SK-N-SH treated with all-trans-retinoic acid at 6 μM for 48 hours (cell line): ENCODE measurements around the gene ZC2HC1B.

Experiments used
- ATAC-seq: fragments of 200-7000 bp; cut with Tn5 transposase; 3 replicates; pipeline ENCODE4 v1.9.1; 2020; ENCODE audit warnings: mild to moderate bottlenecking, moderate library complexity
- ARNTL ChIP-seq: fragments of 450-650 bp; formaldehyde crosslinking; IDR thresholded peaks from 2 replicates; pipeline ENCODE4 v1.5.0; 2020; ENCODE audit warnings: low read depth, mild to moderate bottlenecking, moderate library complexity, borderline replicate concordance
- BACH2 ChIP-seq: fragments of 250-450 bp; sonication (Bioruptor Pico); IDR thresholded peaks from 2 replicates; pipeline ENCODE4 v1.9.0; 2021; ENCODE audit warnings: mild to moderate bottlenecking, borderline replicate concordance
- CSDC2 ChIP-seq: fragments of 250-450 bp; sonication (Bioruptor Pico); IDR thresholded peaks from 2 replicates; pipeline ENCODE4 v1.5.0; 2020; ENCODE audit warnings: mild to moderate bottlenecking, moderate library complexity
- ESRRG ChIP-seq: fragments of 250-450 bp; sonication (Bioruptor Pico); IDR thresholded peaks from 2 replicates; pipeline ENCODE4 v1.6.1; 2021; ENCODE audit warnings: mild to moderate bottlenecking
- GLIS3 ChIP-seq: fragments of 250-450 bp; sonication (Bioruptor Pico); IDR thresholded peaks from 2 replicates; pipeline ENCODE4 v1.5.0; 2020; ENCODE audit warnings: mild to moderate bottlenecking, moderate library complexity
- ISL1 ChIP-seq: fragments of 250-450 bp; sonication (Bioruptor Pico); IDR thresholded peaks from 2 replicates; pipeline ENCODE4 v2.1.2; 2022; ENCODE audit warnings: mild to moderate bottlenecking, moderate library complexity
- OSR1 ChIP-seq: fragments of 250-450 bp; sonication (Bioruptor Pico); IDR thresholded peaks from 2 replicates; pipeline ENCODE4 v1.8.0; 2022; ENCODE audit warnings: moderate library complexity, mild to moderate bottlenecking, inconsistent platforms
- PPARA ChIP-seq: fragments of 250-450 bp; sonication (Bioruptor Pico); IDR thresholded peaks from 2 replicates; pipeline ENCODE4 v1.5.0; 2020; ENCODE audit warnings: mild to moderate bottlenecking, borderline replicate concordance
- RARB ChIP-seq: fragments of 250-450 bp; sonication (Bioruptor Pico); IDR thresholded peaks from 2 replicates; pipeline ENCODE4 v1.8.0; 2021; ENCODE audit warnings: mild to moderate bottlenecking, moderate library complexity
- SNAI2 ChIP-seq: fragments of 250-450 bp; sonication (Bioruptor Pico); IDR thresholded peaks from 2 replicates; pipeline ENCODE4 v1.5.0; 2020; ENCODE audit warnings: mild to moderate bottlenecking, moderate library complexity
- TCF4 ChIP-seq: fragments of 250-450 bp; sonication (Bioruptor Pico); IDR thresholded peaks from 2 replicates; pipeline ENCODE4 v1.8.0; 2021; ENCODE audit warnings: mild to moderate bottlenecking, moderate library complexity, borderline replicate concordance
- TOX ChIP-seq: fragments of 250-450 bp; sonication (Bioruptor Pico); IDR thresholded peaks from 2 replicates; pipeline ENCODE4 v1.8.0; 2021; ENCODE audit warnings: mild to moderate bottlenecking, moderate library complexity, borderline replicate concordance
- ZC3H10 ChIP-seq: fragments of 250-450 bp; sonication (Bioruptor Pico); IDR thresholded peaks from 2 replicates; pipeline ENCODE4 v1.5.1; 2021; ENCODE audit warnings: mild to moderate bottlenecking, moderate library complexity
- ZFP3 ChIP-seq: fragments of 250-450 bp; sonication (Bioruptor Pico); IDR thresholded peaks from 2 replicates; pipeline ENCODE4 v1.5.0; 2020; ENCODE audit warnings: mild to moderate bottlenecking, moderate library complexity
- ZFP30 ChIP-seq: fragments of 450-650 bp; formaldehyde crosslinking; IDR thresholded peaks from 2 replicates; pipeline ENCODE4 v1.5.0; 2022; ENCODE audit warnings: mild to moderate bottlenecking, moderate library complexity
- ZNF565 ChIP-seq: fragments of 450-650 bp; formaldehyde crosslinking; conservative IDR thresholded peaks from 2 replicates; pipeline ENCODE4 v1.5.0; 2020; ENCODE audit warnings: low read depth, mild to moderate bottlenecking, moderate library complexity
- ZNF70 ChIP-seq: fragments of 450-650 bp; formaldehyde crosslinking; IDR thresholded peaks from 2 replicates; pipeline ENCODE4 v1.5.0; 2020; ENCODE audit warnings: mild to moderate bottlenecking, moderate library complexity
- ZNF8 ChIP-seq: fragments of 450-650 bp; formaldehyde crosslinking; IDR thresholded peaks from 2 replicates; pipeline ENCODE4 v1.5.0; 2020; ENCODE audit warnings: mild to moderate bottlenecking, moderate library complexity
- TF ChIP-seq, protein P1 (sequence below): fragments of 250-450 bp; sonication (Bioruptor Pico); IDR thresholded peaks from 2 replicates; pipeline ENCODE4 v1.8.0; 2020; ENCODE audit warnings: mild to moderate bottlenecking, moderate library complexity, borderline replicate concordance
- TF ChIP-seq, protein P2 (sequence below): fragments of 250-450 bp; sonication (Bioruptor Pico); IDR thresholded peaks from 2 replicates; pipeline ENCODE4 v1.8.0; 2021; ENCODE audit warnings: low read depth, mild to moderate bottlenecking, moderate library complexity, borderline replicate concordance
- TF ChIP-seq, protein P3 (sequence below): fragments of 250-450 bp; sonication (Bioruptor Pico); IDR thresholded peaks from 2 replicates; pipeline ENCODE4 v1.5.1; 2021; ENCODE audit warnings: mild to moderate bottlenecking, moderate library complexity
- TF ChIP-seq, protein P4 (sequence below): fragments of 250-450 bp; sonication (Bioruptor Pico); IDR thresholded peaks from 2 replicates; pipeline ENCODE4 v1.5.0; 2020; ENCODE audit warnings: mild to moderate bottlenecking, moderate library complexity

ZC2HC1B gene

DNA sequence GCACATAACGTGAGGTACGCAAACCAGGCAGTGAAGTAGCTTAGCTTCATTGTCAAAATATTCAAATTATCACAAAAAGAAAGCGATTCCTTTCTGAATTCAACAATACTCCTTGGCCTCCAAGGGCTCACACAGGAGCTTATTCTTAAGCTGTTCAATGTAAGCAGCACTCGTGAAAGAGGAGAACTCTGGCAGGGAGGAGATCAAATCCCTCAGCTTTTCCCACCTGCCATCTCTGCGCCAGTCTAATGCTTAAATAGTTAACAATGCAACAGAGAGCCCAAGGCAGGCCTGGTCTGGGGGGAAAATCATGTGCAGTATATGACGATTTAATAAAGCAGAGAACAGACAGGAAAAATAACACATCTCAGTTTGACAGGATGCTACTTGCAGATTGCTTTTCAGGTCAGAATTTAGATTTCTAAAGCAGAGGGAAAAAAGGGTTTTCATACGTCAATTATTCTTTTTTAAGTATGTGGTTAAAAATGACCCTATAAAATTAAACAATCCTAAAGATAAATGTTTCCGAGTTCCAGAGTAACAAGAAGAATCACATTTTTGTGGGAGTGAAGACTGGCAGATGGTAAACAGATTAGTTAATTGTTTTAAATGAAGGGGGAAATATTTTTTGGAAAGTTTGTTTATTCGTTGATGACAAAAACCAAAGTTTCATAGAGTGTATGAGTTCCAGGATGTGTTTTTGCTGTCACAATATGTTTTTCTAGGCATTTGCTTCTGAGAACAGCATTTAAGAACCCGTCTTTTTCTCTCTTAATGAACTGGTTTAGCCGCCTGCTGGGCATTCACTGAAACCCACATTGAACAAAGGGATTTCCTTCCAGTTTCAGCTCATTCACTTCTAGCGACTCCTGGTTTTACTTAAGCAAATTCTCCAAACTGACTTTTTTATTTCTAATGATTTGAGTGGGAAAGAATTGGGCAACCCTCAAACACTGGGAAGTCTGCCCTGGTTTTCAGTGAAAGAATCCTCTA is 97.9 kb downstream of the ZC2HC1B start:
- TF ChIP-seq ISL1 (no peak), GLIS3 (CRISPR knock-in tag) (no peak), RARB (CRISPR knock-in tag) (no peak), ZC3H10 (CRISPR knock-in tag) (no peak), ZNF8 (CRISPR knock-in tag) (no peak), ZFP30 (CRISPR knock-in tag) (no peak), ZNF70 (CRISPR knock-in tag) (no peak), OSR1 (CRISPR knock-in tag) (no peak), ZFP3 (CRISPR knock-in tag) (no peak), ESRRG (CRISPR knock-in tag) (no peak), CSDC2 (no peak), ZNF565 (no peak), TCF4 (CRISPR knock-in tag) (no peak), ARNTL (CRISPR knock-in tag) (no peak), PPARA (no peak), SNAI2 (CRISPR knock-in tag) (no peak)
- TF ChIP-seq, protein P1, sequence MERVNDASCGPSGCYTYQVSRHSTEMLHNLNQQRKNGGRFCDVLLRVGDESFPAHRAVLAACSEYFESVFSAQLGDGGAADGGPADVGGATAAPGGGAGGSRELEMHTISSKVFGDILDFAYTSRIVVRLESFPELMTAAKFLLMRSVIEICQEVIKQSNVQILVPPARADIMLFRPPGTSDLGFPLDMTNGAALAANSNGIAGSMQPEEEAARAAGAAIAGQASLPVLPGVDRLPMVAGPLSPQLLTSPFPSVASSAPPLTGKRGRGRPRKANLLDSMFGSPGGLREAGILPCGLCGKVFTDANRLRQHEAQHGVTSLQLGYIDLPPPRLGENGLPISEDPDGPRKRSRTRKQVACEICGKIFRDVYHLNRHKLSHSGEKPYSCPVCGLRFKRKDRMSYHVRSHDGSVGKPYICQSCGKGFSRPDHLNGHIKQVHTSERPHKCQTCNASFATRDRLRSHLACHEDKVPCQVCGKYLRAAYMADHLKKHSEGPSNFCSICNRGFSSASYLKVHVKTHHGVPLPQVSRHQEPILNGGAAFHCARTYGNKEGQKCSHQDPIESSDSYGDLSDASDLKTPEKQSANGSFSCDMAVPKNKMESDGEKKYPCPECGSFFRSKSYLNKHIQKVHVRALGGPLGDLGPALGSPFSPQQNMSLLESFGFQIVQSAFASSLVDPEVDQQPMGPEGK (CRISPR knock-in tag) = no peak
- TF ChIP-seq, protein P2, sequence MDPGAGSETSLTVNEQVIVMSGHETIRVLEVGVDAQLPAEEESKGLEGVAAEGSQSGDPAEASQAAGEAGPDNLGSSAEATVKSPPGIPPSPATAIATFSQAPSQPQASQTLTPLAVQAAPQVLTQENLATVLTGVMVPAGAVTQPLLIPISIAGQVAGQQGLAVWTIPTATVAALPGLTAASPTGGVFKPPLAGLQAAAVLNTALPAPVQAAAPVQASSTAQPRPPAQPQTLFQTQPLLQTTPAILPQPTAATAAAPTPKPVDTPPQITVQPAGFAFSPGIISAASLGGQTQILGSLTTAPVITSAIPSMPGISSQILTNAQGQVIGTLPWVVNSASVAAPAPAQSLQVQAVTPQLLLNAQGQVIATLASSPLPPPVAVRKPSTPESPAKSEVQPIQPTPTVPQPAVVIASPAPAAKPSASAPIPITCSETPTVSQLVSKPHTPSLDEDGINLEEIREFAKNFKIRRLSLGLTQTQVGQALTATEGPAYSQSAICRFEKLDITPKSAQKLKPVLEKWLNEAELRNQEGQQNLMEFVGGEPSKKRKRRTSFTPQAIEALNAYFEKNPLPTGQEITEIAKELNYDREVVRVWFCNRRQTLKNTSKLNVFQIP (CRISPR knock-in tag) = no peak
- TF ChIP-seq, protein P3, sequence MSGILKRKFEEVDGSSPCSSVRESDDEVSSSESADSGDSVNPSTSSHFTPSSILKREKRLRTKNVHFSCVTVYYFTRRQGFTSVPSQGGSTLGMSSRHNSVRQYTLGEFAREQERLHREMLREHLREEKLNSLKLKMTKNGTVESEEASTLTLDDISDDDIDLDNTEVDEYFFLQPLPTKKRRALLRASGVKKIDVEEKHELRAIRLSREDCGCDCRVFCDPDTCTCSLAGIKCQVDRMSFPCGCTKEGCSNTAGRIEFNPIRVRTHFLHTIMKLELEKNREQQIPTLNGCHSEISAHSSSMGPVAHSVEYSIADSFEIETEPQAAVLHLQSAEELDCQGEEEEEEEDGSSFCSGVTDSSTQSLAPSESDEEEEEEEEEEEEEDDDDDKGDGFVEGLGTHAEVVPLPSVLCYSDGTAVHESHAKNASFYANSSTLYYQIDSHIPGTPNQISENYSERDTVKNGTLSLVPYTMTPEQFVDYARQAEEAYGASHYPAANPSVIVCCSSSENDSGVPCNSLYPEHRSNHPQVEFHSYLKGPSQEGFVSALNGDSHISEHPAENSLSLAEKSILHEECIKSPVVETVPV = no peak
- TF ChIP-seq, protein P4, sequence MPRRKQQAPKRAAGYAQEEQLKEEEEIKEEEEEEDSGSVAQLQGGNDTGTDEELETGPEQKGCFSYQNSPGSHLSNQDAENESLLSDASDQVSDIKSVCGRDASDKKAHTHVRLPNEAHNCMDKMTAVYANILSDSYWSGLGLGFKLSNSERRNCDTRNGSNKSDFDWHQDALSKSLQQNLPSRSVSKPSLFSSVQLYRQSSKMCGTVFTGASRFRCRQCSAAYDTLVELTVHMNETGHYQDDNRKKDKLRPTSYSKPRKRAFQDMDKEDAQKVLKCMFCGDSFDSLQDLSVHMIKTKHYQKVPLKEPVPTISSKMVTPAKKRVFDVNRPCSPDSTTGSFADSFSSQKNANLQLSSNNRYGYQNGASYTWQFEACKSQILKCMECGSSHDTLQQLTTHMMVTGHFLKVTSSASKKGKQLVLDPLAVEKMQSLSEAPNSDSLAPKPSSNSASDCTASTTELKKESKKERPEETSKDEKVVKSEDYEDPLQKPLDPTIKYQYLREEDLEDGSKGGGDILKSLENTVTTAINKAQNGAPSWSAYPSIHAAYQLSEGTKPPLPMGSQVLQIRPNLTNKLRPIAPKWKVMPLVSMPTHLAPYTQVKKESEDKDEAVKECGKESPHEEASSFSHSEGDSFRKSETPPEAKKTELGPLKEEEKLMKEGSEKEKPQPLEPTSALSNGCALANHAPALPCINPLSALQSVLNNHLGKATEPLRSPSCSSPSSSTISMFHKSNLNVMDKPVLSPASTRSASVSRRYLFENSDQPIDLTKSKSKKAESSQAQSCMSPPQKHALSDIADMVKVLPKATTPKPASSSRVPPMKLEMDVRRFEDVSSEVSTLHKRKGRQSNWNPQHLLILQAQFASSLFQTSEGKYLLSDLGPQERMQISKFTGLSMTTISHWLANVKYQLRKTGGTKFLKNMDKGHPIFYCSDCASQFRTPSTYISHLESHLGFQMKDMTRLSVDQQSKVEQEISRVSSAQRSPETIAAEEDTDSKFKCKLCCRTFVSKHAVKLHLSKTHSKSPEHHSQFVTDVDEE (CRISPR knock-in tag) = no peak
- no peak for ATAC-seq

DNA sequence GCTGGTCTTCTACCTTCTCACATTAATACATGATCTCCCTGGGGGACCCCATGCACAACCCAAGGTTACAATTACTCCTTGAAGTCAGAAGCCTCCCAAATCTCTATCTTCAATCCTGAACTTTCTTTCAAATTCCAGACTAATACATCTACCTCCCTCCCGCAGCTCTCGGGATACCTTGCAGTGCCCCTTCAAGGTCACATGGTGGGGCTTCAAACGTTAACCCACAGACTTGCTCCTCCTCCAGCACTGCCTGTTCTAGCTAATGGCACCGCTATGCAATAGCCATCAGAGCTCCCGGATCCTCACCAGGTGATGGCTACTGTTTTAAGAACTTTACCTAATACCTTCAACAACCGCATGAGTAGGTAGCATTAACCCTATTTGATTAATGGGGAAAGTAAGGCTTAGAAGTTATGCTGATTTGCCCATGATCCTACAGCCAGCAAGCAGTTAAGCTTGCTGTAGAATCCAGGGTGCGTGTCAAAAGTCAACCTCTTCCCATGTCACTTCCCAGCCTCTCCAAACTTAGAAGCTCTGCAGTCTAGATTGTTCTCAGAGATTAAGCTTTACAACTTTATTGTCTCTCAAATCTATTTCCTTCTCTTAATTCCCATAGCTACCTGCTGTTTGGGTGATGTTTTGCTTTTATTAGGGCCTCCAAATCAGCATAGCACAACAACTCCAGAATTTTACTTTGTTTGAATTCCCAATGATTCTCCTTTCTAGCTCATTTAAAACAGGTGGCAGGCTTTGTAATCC is 99.1 kb downstream of the ZC2HC1B start:
- no peak for TF ChIP-seq BACH2
- TF ChIP-seq TOX (CRISPR knock-in tag) = no peak
- TF ChIP-seq, protein P3 = no peak
- no peak for TF ChIP-seq ZNF565
- no peak for ATAC-seq
